COLO829 (cell line): ENCODE data around the gene TMEM38A.

Experiments used
- DNase-seq: peaks from one replicate; pipeline ENCODE4 v3.0.0; 2012; ENCODE audit warnings: low spot score

TMEM38A gene

DNA sequence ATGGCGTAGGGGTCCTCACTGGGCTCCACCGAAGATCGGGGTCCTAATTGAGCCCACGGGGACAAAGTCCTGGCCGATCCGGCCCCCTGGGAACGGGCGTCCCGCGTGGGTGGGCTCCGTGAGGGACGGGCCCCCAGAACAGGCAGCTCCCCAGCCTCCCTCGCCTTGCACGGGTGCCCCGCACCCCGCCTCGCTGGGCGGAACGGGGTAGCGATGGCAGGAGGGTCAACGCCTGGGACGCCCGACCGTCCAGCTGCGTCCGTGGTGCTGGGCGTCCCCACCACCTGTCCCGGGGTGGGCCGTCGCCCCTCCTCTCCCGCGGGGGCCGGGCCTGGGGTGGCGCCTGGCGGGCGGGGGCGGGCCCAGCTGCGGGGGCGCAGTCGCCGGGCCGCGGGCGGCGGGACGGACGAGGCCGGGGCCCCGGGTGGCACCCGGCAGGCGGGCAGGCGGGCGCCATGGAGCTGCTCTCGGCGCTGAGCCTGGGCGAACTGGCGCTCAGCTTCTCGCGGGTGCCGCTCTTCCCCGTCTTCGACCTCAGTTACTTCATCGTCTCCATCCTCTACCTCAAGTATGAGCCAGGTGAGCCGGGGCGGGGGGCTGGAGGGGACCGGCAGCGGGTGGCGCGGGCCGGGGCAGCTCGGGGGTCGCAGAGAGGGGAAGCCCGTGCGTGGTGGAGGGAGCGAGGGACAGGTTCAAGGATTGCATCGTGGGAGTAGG, at the start of gene TMEM38A:
TSS of gene TMEM38A (plus strand) at position 377 of the 717 bp plus-strand sequence. CDS start at position 456, 79 bp downstream.
- DNase-seq, result no peak

DNA sequence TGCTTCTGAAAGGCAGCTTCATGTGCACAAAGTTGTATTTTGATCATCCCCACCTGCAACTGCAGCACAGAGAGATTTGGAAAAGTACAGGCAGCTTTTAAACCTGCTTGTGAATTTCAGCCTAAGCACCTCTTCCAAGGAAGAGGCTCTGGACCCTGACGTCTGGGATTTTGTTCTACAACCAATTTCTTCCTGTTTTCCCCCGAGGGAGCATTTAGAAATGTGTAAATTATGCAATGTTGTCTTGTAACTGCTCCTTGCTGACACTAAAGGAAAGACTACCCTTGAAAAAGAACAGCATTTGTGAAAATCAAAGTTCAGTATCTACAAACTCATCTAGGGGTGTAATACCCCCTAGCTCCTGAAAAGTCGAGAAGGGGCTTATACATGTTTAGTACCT, 48.3 kb upstream of the TMEM38A start:
- no peak for DNase-seq

- DNase-seq, result no peak
Measured at GRCh38 chr19:16613841-16614240, 47.1 kb upstream of the TMEM38A start.

GRCh38 chr19:16614941-16615340, 46.0 kb upstream of the TMEM38A start:
- peak; percentile 18 for DNase-seq

DNA sequence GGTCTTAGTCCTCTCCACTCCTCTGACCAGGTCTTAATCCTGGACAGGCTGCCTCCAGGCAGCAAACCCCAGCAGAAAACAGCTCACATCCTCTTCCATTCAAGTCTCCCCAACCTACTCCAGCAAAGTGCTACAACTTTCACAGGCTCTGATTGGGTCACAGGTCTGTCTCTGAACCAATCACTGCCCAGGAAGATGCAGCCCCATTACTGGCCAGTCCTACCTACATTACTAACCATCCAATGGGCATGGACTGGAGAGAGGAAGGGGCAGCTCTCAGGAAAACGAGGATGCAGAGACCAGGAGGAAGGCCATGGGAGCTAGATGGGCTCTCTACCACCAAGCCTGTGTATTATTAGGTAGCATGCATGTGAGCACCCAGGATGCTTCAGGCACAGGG, 45.1 kb upstream of the TMEM38A start:
- no peak for DNase-seq

DNA sequence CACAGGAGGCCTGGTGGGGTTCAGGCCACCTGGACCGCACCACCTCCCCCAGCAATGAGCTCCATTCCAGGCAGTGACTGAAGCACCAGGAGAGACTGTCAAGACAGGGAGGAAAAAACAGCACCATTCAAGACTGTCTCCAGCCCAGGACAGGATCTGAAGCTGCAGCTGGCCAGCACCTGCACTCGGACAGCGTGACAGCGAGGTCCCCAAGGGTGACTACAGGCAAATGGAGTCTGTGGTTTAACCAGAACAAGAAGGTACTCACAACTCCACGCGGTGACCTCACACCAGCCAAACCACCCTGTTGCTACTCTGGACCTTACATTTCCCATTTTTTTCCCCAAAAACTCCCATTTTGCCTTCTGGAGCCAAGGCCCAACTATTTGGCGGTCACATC, 42.7 kb upstream of the TMEM38A start:
- DNase-seq, result no peak

DNA sequence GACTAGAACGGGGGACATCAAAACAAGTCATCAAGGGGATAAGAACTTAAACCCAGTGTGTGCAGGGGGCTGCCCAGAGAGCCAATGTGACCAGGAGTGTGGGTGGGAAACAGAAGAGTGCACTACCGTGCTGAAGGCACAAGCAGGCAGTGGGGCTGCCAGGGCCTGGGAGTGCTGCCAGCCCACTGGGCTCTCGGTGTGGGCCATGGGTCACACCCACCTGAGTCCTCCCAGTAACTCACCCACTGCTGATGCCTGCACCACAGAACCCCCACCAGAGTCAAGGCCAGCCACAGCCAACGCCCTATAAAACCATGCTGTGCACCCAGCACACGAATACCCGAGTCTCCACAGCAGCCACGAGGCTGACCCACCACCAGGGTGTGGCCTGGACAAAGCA, 41.5 kb upstream of the TMEM38A start:
- DNase-seq, result no peak

DNA sequence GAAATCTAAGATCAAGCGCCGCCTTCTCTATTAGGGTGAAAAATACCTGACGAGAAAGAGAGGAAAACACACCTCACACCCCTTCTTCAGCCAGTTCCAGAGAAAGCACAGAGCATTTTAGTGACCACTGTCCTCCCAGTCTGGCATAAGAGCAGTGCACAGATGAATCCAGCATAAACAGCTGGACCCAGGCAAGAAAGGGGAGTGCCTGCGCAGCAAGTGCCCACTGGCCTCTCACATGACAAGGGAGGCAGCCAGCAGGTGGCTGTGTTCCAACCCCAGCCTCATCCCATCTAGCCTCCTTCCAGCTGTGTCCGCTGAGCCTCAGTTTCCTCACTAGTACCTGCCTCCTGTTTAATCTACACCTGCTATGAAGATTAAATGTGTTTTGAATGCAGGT, 40.9 kb upstream of the TMEM38A start:
- DNase-seq, result no peak

- no peak for DNase-seq
Measured at GRCh38 chr19:16620584-16620983, 40.4 kb upstream of the TMEM38A start.

GRCh38 chr19:16621165-16621800, 39.7 kb upstream of the TMEM38A start:
- no peak for DNase-seq

DNA sequence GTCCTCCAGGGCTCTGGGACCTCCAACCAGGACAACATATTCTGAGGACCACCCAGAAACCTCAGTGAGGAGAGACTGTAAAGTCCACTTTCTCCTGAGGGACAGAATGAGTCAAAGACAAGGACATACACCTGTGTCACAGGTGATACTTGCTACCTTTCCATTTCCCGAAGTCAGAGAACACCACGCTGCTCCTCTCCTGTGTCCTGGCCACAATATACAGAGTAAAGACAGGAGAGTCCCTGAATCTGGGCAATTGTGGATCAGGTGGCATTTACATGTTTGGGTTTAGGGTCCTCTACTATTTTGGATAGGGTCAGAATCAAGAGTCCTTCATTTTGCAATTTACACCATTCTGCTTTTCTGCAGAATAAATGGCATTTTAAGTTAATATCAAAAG, 37.9 kb upstream of the TMEM38A start:
- no peak for DNase-seq

DNA sequence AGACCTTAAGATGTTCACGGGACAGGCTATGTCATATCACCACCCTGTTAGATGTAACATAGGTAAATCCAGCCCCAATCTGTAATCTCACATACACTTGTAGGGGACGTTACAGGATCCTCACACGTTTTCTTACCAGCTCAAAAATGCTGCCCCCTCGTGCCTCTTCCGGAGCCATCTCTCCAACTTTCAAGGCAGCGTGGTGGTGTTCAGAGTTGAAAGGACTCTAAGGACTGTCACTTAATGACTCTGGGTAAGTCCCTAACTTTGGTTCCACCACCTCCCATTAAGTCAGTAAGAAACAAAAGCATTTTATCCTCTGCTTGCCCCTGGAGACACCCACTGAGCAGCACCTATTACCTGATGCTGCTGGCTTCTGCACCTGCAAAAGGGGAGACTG, 37.4 kb upstream of the TMEM38A start:
- DNase-seq, result no peak

DNA sequence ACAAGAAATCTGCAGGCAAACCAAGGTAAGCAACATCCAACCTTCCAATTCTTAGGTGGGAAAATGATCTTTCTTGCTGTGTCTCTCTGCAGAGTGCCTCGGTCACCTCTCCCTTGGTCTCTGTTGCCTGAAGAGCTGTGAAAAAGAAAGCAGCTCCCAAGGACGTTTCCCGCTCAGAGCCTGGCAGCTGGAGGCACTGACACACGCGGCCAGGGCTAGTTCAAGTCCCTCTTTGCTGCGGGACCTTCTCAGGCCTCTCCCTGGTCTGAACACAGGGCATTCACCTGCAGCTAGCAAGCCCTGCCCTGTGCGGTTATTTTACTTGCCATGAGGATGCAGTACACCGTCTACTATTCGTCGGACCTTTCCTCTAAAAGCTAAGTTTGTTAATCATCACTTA, 36.7 kb upstream of the TMEM38A start:
- no peak for DNase-seq

- no peak for DNase-seq
Measured at GRCh38 chr19:16625163-16625958, 35.6 kb upstream of the TMEM38A start.

DNA sequence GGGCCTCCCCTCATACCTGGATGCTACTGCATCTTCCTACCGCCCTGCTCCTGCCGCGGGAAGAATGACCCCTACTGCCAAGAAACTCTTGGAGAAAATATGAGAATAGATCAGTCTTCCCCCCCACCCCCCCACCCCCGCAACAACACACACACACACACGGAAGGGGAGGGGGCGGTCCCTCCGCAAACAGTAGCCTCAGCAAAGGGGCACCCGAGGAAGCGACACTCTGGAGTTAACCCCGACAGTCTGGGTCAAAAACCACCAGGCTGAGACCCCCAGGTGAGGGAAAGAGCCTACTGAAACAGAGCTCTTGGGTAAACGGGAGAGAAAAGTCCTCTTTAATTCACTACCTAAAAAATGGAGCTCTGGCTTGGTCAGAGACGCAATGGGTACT, 34.1 kb upstream of the TMEM38A start:
- DNase-seq, result no peak

GRCh38 chr19:16627193-16627927, 33.6 kb upstream of the TMEM38A start:
- DNase-seq, result no peak

- no peak for DNase-seq
Measured at GRCh38 chr19:16627928-16628182, 33.1 kb upstream of the TMEM38A start.

- peak; percentile 99 for DNase-seq
Measured at GRCh38 chr19:16628183-16628983, 32.6 kb upstream of the TMEM38A start, which contains the start of gene MED26. Gene MED26 (minus strand): TSS chr19:16628204. CDS start chr19:16627943, 261 bp downstream.

DNA sequence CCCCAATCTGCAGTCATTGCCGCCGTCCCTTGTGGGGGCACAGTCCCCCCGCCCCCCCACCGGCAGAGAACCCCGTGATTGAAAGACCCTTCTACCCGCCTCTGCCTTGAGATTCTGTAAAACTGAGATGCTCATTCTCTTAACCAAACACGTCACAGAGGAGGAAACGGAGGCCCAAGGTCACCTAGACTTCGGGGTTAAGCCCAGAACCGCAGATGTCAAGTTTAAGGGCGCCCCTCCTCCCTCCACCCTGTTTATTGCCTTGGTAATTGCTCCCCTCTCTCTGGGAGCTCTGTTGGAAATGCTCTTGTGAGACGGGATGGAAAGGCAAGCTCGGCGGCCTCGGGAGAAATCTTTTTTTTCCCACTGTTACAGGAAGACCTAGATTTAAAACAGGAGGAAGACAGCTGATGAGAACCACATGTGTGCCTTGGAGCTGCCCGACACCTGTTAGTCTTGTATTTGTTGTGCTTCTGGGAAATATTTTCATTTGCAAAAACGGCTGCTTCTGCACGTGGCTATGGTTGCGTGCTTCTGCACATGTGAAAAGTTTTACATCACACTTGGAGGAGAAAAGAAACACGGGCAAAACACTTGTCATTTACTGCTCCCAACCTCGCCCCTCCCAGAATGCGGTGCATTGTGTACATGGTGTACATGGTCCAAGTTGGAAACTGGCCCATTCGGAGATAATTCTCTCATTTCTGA, 31.8 kb upstream of the TMEM38A start:
- no peak for DNase-seq

DNA sequence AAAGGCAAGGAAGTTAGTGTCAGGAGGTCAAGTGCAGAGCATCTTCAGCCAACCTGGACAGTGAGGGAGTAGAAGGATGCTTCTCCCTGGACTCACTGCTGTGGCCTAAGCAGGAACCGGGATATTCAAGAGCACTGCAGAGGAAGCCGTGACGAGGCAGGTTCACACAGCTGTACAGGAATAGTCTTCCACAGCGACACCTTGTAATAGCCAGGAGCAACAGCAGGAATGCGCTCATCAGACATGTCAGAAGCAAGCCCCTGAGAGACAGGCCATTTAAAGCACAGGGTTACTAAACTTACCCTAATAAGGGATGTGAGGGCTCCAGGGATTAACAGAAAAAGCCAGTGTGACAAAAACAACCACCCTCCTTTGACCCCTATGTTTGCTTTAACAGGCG, 29.5 kb upstream of the TMEM38A start:
- DNase-seq, result no peak

- no peak for DNase-seq
Measured at GRCh38 chr19:16637535-16637934, 23.4 kb upstream of the TMEM38A start.
